Measurements from ENCODE around the gene NRGN. TPM values are rescaled to one million over a fixed set of nuclear protein-coding genes. Genes with fewer than 3 reads are reported as not detected.

Gene NRGN
- total RNA-seq, 2 donors from 2014 or later, result 1.2 to 1.8 TPM

DNA sequence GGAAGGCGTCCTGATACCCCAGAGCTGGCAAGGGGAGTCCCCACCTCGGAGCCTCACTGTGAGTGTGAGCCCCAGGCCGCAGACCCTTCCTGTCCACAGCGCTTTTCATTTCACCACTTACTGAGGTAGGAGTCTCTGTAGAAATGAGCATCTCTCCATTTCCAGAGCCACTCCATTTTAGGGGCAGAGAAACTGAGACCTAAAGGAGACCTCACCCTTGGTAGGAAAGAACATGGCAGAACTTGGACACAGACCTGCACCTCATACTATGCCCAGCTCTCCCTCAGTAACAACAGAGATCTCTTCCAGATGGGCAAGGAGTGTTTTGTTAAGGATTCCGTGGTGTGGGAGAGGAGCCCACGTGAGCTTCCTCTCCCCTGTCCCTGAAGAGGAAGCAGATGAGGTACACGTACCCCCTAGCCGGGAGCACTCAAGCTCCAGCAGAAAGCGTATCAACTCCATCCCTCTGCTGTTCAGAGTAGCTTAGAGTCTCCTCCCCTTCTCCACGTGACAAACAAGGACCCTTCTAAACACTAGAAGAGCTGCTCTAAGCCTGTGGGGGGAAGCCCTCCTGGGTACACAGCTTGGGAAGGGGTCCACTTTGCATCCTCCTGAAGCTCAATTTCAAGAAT lies 12.8 kb downstream of the NRGN start:
- Histone ChIP-seq H3K9me3 (no peaks in the 10 kb centered on the region), H3K36me3 (no peaks in the 10 kb centered on the region), H3K27ac (no peak overlapping the region), H3K4me3 (no peak overlapping the region), H3K27me3 (replicated peaks; ENCODE audit: insufficient read depth) (no peaks in the 10 kb centered on the region), H3K4me1 (replicated peaks) (no peaks in the 10 kb centered on the region)
- WGBS, result 54% methylated on average over 10 of the region's 10 CpGs
- no peak for DNase-seq (ENCODE audit: low spot score)
- TF ChIP-seq POLR2AphosphoS5 (IDR thresholded peaks at IDR 0.05), result no peak
- TF ChIP-seq, protein P1, sequence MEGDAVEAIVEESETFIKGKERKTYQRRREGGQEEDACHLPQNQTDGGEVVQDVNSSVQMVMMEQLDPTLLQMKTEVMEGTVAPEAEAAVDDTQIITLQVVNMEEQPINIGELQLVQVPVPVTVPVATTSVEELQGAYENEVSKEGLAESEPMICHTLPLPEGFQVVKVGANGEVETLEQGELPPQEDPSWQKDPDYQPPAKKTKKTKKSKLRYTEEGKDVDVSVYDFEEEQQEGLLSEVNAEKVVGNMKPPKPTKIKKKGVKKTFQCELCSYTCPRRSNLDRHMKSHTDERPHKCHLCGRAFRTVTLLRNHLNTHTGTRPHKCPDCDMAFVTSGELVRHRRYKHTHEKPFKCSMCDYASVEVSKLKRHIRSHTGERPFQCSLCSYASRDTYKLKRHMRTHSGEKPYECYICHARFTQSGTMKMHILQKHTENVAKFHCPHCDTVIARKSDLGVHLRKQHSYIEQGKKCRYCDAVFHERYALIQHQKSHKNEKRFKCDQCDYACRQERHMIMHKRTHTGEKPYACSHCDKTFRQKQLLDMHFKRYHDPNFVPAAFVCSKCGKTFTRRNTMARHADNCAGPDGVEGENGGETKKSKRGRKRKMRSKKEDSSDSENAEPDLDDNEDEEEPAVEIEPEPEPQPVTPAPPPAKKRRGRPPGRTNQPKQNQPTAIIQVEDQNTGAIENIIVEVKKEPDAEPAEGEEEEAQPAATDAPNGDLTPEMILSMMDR (IDR thresholded peaks at IDR 0.05), result no peak
- TF ChIP-seq POLR2A (IDR thresholded peaks at IDR 0.05), result no peak
- intact Hi-C loops (cut with DNase I), result no loop called here

DNA sequence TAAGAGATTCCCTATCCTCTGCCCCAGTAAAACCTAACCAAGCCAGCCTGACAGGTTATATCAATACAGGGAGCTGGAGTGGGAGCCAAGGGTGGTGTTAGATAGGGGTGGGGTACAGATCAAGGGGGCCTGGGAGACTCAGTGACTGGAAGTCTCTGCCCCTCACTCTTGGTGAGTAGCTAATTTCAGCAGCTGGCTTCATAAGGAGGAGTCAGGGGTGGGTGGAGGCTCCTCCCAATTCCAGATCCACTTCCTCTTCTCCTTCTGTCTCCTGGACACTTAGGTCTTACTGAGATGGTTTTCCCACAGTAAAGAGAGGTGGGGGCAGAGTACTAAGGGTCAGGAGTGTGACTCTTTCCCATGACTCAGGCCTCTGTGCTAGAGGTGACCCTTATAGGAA lies 13.5 kb downstream of the NRGN start:
- Histone ChIP-seq H3K27ac (no peak overlapping the region), H3K9me3 (no peaks in the 10 kb centered on the region), H3K4me1 (replicated peaks) (no peaks in the 10 kb centered on the region), H3K27me3 (replicated peaks; ENCODE audit: insufficient read depth) (no peaks in the 10 kb centered on the region), H3K36me3 (no peaks in the 10 kb centered on the region), H3K4me3 (no peak overlapping the region)
- DNase-seq (ENCODE audit: low spot score), result no peak
- intact Hi-C loops (cut with DNase I), result no loop called here
- TF ChIP-seq POLR2A (IDR thresholded peaks at IDR 0.05) (no peak), POLR2AphosphoS5 (IDR thresholded peaks at IDR 0.05) (no peak)
- TF ChIP-seq, protein P1 (IDR thresholded peaks at IDR 0.05), result no peak

DNA sequence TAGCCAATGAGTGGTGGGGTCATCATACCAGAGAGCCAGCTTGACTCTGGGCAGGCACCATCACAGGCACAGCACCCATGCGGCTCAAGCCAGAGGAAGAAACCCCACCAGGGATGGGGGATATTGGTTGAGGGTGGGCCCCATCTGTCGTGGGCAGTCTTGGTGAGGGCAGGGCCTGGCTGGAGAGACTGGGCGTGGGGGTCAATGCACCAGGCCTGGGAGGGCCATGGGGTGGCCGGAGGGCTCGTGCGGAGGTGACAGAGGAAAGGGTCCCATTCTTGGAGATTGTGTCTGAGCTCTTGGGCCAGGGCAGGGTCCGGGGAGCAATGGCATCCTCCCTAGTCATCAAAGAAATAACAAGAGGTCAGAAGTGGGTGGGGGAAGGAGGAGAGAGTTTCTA lies 13.9 kb downstream of the NRGN start:
- DNase-seq (ENCODE audit: low spot score), result no peak
- H3K4me1 ChIP-seq (replicated peaks), result no peaks in the 10 kb centered on the region
- H3K4me3 ChIP-seq, result no peak overlapping the region
- no peak overlapping the region for H3K27ac ChIP-seq
- TF ChIP-seq, protein P1 (IDR thresholded peaks at IDR 0.05), result no peak
- no peak for TF ChIP-seq POLR2A (IDR thresholded peaks at IDR 0.05)
- TF ChIP-seq POLR2AphosphoS5 (IDR thresholded peaks at IDR 0.05), result no peak
- H3K36me3 ChIP-seq, result no peaks in the 10 kb centered on the region
- H3K27me3 ChIP-seq (replicated peaks; ENCODE audit: insufficient read depth), result no peaks in the 10 kb centered on the region
- WGBS, result 78% methylated on average over 7 of the region's 7 CpGs
- intact Hi-C loops (cut with DNase I), result no loop called here
- no peaks in the 10 kb centered on the region for H3K9me3 ChIP-seq

DNA sequence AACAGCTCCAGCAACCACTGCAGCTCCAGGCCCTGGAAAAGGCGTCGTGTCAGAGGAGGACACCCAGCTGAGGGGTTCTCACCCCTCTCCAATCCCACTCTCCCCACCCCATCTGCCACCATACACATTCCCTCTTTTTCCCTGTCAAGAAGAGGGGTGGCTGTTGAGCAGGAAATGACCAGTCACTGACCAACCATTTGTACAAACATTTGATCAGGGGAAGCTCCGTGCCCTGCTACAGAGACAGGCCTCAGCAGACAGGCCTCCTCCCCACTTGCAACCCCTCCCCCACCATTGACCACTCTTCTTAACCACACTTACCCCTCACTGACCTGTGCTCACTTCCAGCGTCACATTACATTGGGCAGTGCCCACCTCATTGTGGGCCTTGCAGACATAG lies 14.6 kb downstream of the NRGN start:
- Histone ChIP-seq H3K27me3 (replicated peaks; ENCODE audit: insufficient read depth) (peaks cover 3% of the 10 kb centered on the region), H3K4me1 (replicated peaks) (no peaks in the 10 kb centered on the region), H3K27ac (no peak overlapping the region), H3K9me3 (no peaks in the 10 kb centered on the region), H3K4me3 (no peak overlapping the region), H3K36me3 (no peaks in the 10 kb centered on the region)
- DNase-seq (ENCODE audit: low spot score), result no peak
- WGBS, result 83% methylated on average over 4 of the region's 4 CpGs
- intact Hi-C loops (cut with DNase I), result no loop called here
- TF ChIP-seq POLR2AphosphoS5 (IDR thresholded peaks at IDR 0.05), result no peak

DNA sequence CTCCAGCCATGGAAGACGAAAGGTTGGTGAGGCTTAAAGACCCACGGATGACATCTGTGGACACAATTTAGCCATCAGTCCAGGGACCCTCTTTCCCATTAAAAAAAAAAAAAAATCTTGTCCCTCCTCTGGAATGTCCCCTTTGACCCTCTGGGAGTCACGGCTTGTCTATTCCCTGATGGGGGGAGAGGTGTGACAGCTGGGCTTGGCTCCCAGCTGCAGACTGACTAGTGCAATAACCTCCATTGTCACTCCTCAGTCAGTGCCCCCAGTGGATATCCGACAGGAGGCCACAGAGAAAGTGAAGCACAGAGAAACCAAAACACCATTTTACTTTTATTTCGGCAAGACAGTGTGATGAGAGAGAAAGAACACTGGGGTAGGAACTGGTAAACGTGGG lies 15.0 kb downstream of the NRGN start:
- no peak for DNase-seq (ENCODE audit: low spot score)
- H3K27ac ChIP-seq, result no peak overlapping the region
- TF ChIP-seq POLR2AphosphoS5 (IDR thresholded peaks at IDR 0.05) (no peak), POLR2A (IDR thresholded peaks at IDR 0.05) (no peak)
- TF ChIP-seq, protein P1 (IDR thresholded peaks at IDR 0.05), result no peak
- intact Hi-C loops (cut with DNase I), result no loop called here
- H3K4me3 ChIP-seq, result no peak overlapping the region
- no peaks in the 10 kb centered on the region for H3K4me1 ChIP-seq (replicated peaks)
- H3K27me3 ChIP-seq (replicated peaks; ENCODE audit: insufficient read depth), result peaks cover 3% of the 10 kb centered on the region
- no peaks in the 10 kb centered on the region for H3K9me3 ChIP-seq
- WGBS, result 75% methylated on average over 6 of the region's 6 CpGs
- no peaks in the 10 kb centered on the region for H3K36me3 ChIP-seq
